ENCODE measurements around the gene FBLN5.

DNA sequence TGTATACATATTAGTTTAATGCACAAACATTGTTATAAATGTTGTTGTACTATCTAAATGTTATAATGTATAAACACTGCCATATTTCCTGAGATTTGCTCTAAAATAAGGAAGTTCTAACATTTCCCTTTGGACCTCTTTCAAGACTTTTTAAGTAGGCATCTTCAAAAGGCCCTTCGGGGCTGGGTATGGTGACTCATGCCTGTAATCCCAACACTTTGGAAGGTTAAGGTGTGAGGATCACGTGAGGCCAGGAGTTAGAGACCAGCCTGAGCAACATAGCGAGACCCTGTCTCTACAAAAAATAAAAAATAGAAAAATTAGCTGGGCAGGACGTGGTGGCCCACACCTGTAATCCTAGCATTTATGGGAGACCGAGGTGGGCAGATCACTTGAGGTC is 35.5 kb downstream of the FBLN5 start:
- TF ChIP-seq, protein P1, sequence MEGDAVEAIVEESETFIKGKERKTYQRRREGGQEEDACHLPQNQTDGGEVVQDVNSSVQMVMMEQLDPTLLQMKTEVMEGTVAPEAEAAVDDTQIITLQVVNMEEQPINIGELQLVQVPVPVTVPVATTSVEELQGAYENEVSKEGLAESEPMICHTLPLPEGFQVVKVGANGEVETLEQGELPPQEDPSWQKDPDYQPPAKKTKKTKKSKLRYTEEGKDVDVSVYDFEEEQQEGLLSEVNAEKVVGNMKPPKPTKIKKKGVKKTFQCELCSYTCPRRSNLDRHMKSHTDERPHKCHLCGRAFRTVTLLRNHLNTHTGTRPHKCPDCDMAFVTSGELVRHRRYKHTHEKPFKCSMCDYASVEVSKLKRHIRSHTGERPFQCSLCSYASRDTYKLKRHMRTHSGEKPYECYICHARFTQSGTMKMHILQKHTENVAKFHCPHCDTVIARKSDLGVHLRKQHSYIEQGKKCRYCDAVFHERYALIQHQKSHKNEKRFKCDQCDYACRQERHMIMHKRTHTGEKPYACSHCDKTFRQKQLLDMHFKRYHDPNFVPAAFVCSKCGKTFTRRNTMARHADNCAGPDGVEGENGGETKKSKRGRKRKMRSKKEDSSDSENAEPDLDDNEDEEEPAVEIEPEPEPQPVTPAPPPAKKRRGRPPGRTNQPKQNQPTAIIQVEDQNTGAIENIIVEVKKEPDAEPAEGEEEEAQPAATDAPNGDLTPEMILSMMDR (IDR thresholded peaks at IDR 0.05), result no peak
- no peak for TF ChIP-seq POLR2AphosphoS5 (IDR thresholded peaks at IDR 0.05; ENCODE audit: insufficient read depth in 1 of 2, low read depth in 1 of 2)
- TF ChIP-seq POLR2A (IDR thresholded peaks at IDR 0.05), result no peak

All from vagina (tissue), 2 donors.